HG02885 (cell line): ENCODE measurements around the gene SFXN3.
A peak's percentile ranks its signal among the peaks of the same experiment; 100 is the strongest.

Experiments
- ATAC-seq: cut with Tn5 transposase; IDR thresholded peaks from one replicate; pipeline ENCODE4 v1.9.1; 2021; ENCODE audit warnings: mild to moderate bottlenecking; ENCODE audit not compliant: unreplicated experiment, poor library complexity

SFXN3 gene

DNA sequence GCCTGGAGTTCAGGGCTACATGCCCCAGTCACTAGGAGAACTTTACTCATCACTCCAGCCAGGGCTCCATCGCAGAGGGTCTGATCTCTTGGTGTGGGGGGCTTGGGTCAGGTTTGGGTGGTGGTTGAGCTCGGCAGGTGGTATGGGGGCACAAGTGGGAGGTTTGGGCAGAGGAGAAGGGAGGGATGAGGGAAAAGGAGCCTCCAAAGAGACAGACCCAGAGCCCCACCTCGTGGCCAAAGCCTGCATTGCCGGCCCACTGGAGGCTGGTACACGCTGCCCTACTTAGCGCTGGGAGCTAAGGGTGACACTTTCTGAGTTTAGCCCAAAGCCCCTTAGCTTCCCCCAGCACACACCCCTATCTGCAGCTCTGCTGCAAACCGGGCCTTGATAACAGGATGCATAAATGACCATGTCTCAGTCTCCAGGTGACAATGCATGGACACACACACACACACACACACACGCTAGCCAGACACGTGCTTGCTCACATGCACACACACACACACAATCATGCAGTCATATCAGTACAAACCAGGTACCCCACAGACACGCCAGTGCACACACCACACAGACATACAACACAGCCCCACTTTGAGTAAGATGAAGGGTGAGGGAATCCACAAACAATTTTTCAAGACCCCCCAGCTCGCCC is 16.7 kb upstream of the SFXN3 start:
- ATAC-seq = peak; percentile 45

DNA sequence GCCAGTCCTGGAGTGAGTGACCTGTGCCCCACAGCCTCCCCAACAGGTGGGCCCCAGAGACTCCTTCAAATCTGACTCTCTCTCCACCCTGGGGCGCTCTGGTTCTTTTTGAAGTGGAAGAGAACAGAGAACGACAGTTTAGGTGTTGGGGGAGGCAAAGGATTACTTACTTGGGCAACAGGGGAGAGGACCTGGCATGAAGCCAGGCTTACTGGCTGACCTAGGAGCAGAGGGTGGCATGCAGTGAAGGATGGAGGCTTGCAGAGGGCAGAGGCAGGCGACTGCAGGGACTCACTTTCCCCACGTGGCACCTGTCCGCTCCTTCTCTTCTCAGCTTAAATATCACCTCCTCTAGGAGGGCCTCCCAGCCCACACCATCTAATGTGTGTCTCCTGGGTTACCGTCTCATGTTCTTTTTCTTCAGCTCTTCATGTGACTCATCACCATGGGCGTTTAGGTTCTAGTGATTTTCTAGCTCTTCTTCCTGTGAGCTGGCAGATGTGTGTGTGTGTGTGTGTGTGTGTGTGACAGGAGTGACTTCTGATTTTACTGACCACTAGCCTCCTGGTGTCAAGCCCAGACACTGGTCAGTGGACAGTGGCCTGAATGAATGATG is 16.0 kb upstream of the SFXN3 start:
- ATAC-seq = no peak

DNA sequence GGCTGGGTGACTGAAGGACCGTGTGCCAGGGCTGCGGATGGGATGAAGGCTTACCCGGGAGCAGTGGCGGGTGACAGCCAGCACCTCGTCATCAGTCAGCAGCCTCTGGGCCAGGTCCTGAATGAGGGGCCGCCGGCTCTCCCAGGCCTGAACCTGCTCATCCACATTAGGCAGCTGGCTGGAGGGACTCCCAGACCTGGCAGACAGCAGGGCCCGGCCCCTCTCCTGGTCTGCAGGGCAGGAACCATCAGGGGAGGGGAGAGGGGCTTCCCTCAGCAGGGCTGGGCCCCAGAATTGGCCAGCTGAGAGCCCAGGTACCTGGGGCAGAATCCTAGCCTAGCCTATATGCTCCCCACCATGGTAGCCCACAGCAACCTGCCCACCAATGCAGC is 15.5 kb upstream of the SFXN3 start:
- ATAC-seq = no peak

DNA sequence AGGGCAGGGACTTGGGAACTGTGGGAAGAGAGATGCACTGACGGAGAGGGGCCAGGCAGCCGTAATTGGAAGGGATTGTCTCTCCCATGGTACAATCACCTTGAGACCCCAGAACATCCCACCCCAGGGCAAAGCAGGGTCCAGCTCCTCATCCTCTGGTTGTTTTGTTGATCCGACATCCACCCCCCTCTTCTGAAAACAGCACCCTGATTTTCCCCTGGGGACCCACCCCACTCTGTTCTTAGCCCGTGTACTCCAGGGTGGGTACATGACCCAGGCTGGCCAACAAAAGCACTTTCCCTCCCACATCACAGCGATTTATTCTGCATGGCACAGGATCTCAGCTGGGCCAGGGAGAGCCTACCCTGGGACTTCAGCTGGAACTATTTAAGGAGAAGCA is 14.2 kb upstream of the SFXN3 start:
- no peak for ATAC-seq

- no peak for ATAC-seq
Measured at GRCh38 chr10:101018118-101018599, 12.9 kb upstream of the SFXN3 start.

DNA sequence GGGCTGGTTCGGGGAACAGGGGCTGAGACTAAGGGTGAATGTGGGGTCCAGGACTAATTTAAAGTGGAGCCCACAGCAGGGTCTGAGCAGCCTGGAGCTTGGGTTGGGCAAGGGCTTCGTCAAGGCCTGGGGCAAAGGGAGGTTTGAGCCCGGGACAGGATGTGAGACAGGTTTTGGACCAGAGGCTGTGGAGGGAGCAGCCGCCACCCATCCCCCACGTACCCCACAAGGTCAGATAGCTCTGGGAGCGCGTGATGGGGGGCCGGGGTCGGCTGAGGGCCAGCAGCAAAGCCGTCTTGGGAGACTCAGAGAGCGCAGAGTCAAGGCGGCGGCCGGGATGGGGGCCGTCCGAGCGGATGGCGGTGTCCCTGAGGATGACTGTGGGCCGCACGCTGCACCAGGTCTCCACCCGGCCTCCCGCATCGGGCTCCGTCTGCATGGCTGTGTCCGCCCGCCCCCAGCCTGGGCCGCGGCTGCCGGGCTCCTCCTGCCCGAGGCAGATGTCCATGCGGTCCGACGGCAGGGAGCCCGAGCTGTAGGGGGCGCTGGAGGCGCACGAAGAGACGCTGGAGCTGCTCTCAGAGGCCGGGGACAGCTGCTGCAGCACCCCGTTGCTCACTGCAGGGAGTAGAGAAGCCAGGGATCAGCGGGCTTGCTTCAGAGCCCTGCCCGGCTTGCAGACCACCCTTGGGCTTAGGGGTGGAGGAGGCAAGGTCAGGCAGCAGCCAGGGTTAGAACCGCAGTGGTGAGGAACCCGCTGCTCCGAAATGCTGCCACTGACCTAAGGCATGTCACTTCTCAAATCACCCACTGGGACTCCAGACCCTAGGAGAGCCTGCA is 12.2 kb upstream of the SFXN3 start:
- peak; percentile 44 for ATAC-seq

GRCh38 chr10:101019440-101019703 is 11.7 kb upstream of the SFXN3 start:
- no peak for ATAC-seq

DNA sequence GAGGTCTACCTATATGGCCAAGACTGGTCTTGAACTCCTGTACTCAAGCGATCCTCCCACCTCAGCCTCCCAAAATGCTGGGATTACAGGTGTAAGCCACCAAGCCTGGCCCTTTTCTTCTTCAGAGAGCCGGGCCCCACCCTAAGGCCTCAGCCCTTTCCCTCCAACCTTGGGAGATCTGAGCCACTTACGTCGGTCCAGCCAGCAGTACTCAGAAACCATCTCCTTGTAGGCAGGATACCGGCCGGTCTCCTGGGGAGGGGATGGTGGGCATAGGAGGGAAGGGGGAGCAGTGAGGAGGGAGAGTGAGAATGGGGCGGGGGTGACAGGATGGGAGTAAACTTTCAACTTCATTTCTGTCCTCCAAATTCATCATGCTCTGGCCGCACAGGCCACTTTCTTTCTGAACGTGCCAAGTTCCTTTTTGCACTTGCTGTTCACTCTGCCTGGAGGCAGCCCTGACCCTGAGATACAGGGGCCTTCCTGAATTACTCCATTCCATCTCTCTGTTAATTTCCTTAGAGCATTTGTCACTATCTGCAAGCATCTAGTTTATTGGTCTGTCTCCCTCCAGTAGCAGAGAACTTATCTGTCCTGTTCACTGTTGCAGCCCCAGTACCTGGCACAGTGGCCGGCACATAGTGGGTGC is 10.5 kb upstream of the SFXN3 start:
- no peak for ATAC-seq

DNA sequence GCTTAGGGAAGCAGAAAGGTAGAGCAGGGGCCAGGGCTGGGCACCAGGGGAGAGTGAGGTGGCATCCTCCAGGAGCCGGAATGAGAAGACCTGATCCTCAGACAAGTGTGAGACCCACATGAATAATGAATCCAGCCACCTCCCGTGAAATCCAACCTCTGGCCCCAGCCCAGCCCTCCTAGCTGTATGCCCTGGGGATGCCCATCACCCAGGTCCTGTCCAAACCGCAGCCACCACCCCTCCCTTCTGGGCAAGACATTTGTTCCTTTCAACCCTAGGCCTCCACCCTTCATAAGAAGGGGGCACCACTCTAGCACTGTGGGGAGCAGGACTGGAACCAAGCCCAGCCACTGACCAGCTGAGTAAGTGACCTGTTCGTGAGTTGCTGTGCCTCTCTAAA is 9.8 kb upstream of the SFXN3 start:
- ATAC-seq = no peak

GRCh38 chr10:101021692-101022251 is 9.3 kb upstream of the SFXN3 start:
- ATAC-seq = no peak

DNA sequence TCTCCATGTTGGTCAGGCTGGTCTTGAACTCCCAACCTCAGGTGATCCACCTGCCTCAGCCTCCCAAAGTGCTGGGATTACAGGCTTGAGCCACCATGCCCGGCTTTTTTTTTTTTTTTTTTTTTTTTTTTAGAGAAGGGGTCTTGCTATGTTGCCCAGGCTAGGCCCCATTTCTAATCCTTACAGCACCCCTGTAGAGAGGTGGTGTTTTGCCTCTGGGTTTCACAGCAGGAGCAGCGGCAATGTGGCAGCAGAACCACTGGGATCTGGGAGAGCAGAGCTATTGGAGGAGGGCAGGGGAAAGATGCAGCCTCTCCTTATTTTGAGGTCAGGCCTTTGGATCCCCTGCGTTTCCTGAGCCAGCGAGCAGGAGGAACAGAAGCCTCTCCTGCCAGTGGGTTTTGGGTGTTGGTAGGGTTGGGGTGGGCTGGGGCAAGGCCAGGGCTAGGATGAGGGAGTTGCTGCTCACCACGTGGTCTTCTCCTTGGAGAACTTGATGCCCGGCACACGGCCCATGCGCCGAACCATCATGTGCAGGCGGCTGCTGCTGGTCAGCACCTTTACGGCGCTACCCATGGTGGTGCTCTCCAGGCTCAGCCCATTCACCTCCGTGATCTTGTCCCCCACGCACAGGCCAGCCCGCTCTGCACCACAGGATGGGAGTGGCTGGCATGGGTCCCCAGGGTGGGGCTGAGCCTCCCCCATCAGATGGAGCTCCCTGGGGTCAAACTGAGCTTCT is 7.9 kb upstream of the SFXN3 start:
- no peak for ATAC-seq

GRCh38 chr10:101027106-101027720 is 3.8 kb upstream of the SFXN3 start:
- no peak for ATAC-seq

DNA sequence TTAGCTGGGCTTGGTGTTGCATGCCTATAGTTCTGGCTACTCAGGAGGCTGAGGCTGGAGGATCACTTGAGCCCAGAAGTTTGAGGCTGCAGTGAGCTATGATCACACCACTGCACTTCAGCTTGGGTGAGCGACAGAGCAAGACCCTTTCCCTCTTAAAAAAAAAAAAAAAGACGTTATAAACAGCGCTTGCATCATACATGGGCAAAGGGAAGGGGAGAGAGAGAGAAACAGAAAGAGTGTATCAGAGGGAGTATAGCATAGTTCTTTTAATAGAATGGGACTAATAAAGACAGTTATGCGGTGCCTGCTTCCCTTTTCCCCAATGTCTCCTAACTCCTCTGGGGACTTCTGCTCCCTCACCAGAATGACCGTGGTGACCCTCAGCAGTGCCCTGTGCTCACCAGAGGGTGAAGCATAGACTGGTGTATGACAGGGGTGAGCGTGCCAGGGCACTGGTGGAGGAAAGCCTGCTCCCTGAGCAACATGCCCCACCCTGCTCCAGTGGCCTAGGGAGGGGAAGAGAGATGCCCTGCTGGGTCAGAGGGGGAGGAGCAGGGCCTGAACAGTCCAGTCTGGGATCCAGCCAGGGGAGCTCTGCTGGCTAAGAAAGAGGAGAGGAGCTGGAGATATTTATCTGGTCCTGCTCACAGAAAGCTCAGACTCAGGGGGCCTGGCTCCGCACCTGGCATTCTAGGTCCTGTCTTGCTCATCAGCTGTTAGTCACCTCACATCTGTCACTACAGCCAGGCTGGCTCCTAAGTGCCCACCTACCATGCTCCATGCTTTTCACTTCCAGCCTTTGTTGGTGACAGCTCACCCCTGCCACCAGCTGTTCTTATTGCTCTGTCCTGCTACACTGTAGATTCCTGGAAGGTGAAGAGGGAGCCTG is 2.3 kb upstream of the SFXN3 start:
- no peak for ATAC-seq

GRCh38 chr10:101029520-101030295 is 1.3 kb upstream of the SFXN3 start:
- no peak for ATAC-seq

DNA sequence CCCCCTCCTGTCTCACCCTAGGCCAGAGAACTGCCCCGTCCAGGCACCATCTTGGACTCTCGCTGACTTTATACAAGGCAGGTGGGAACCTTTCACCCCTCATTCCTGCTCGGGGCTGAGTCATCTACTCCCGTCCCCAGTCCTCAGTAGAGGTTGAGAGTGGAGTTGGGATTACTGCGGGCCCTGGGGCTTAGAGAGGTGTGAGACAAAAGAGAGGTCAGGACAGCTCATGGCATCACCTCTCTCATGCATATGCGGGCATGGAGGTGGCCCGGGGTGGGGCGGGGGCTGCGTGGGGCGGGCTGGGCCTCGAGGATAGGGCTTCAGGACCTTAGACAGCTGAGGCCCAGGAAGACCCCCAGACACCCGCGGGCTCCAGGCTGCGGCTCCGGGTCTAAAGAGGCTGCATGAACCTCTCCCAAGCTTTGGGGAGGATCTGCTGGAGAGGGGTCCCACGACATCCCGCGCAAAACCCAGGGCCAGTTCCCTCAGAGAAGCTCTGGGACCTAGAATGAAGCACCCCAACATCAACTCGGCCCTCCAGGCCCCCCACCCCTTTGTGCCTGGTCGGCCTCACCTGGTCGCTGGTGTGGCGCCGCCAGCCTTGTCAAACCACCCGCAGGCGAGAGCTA is 422 bp upstream of the SFXN3 start:
- no peak for ATAC-seq

GRCh38 chr10:101031796-101032636 is 982 bp downstream of the SFXN3 start:
- peak; percentile 43 for ATAC-seq
